GM21619 (cell line): ENCODE results near the gene TSHB.

Experiments
- ATAC-seq: cut with Tn5 transposase; IDR thresholded peaks from one replicate; pipeline ENCODE4 v1.9.1; 2021; ENCODE audit not compliant: unreplicated experiment

The TSHB gene

DNA sequence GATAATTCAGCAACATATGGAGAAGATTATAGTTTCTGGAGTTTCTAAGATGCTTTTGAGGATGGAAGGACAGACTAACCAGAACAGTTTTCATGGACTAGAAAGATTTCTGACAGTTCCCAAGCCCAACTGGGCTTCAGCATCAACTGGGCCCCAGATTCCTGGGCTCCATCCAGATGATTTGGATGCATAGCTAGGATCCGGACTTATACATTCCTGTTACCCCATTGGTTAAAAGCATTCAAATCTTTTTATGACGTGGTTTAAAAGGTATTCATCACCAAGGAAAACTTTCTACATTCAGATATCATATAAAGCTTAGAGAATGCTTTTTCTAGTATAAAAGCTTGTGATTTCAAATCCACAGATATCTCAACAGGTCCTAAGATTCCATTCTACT is 29.7 kb downstream of the TSHB start:
- no peak for ATAC-seq

DNA sequence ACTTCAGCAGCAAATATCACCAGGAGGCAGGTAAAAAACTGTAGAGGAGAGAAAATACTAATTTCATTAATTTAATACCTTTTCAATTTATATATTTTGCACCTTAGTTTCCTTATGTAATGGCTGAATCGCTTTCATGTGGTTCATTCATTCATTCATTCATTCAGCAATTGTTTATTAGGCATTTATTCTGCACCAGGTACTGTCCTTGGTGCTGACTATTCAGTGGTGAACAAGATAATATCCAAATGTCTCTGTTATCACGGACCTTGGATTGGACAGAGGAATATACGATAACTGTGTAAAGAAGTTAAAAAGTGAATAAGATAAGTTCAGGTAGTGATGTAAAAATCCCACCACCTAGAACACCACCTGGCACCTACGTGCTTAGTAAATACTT is 30.9 kb downstream of the TSHB start:
- no peak for ATAC-seq

DNA sequence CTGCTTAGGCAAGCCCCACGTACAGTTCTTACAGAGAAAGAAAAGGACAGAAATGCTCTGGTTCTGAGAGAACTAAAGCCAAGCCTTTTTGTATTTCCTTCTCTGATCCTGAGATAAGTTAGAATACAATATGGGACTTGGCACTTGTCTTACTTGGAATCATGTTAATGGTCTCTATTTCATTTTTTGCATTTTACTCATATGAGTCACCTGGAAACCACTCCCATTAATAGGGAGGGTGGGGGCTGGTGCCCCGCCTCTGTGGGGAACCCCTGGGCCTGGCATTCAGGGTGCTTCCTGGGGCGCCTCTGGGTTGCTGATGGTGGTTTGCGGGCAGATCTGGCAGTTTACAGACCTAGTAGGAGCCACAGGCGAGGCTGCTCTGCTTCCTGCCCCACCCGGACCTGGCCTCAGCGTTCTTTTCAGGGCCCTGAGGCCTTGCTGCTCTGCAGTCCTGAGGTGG is 32.9 kb downstream of the TSHB start:
- peak; percentile 65 for ATAC-seq

DNA sequence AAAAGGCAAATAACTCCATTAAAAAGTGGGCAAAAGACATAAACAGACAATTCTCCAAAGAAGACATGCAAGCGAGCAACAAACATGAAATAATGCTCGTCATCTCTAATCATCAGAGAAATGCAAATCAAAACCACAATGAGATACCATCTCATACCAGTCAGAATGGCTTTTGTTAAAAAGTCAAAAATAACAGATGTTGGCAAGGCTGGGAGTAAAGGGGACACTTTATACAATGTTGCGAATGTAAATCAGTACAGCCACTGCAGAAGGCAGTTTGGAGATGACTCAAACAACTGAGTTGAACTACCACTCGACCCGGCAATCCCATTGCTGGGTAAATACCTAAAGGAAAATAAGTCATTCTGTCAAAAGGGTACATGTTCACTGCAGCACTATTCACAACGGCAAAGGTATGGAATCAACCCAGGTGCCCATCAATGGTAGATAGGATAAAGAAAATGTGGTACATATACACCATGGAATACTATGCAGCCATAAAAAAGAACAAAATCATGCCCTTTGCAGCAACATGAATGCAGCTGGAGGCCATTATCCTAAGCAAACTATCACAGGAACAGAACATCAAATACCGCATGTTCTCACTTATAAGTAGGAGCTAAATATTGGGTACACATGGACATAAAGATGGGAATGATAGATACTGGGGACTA is 33.7 kb downstream of the TSHB start:
- ATAC-seq: no peak

DNA sequence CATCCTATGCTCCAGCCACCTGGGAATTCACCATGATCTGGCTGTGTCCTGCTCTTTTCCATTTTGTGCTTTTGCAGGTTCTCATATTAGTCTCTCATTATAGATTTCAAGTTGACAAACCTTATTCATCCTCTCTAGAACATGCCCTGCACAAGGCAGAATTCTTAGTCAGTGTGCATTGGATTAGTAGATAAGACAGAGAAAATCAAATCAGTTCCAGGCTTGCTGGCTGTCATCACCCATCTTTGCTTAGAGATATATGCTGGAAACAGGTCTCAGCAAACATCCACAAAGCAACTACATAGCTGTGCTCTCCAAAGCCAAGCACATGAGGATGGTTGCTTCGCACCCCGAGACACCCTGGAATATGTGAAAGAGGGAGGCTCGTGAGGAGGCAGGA is 34.8 kb downstream of the TSHB start:
- no peak for ATAC-seq

DNA sequence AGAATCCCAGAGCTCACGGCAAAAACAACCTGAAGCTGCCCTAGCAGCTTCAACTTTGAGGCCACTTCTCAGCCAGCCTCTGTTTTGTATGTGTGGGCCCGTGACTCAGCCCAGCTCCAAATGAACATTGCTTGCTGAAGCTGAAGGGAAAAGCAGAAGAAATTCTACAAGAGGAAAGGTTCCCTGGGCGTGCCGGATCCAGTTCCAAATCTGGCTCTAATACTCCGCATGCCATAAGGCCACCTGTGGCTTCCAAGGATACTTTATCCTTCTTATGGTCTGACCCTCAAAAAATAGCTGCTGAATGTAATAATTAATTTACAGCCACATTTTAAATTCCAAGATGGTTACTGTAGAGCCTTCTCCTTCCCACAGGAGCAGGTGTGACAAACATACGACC is 35.4 kb downstream of the TSHB start:
- no peak for ATAC-seq

DNA sequence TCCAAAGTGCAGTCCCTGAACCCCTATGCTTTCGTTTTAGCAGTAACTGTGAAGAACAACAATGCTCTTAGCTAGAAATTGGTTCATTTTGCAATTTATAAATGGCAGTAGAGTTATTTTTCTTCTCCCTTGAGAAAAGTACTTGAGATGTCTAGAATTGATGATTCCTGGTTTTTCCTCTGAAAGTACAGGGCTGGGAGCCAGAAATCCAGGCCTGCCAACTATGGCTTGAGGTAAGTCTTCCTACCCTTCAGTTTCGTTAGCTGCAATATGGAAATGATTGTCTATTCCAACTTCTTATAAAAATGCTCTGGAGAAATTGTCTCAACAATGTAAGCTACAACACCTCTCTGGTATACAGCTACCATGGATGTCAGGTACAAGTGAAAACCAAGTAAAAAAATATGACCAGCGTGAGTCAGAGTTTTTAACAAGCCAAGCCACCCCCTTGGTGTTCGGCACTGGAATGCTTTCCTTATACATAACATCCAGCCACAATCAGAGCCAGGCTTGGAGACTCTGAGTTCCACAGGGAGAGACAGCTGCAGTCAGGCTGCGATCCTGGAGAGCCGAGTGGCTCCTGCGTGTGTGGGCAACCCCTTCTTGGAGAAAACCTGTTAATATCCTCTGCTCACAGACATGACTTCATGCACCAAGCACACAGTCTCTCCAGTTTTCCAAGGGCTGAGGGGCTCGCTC is 37.7 kb downstream of the TSHB start:
- no peak for ATAC-seq

DNA sequence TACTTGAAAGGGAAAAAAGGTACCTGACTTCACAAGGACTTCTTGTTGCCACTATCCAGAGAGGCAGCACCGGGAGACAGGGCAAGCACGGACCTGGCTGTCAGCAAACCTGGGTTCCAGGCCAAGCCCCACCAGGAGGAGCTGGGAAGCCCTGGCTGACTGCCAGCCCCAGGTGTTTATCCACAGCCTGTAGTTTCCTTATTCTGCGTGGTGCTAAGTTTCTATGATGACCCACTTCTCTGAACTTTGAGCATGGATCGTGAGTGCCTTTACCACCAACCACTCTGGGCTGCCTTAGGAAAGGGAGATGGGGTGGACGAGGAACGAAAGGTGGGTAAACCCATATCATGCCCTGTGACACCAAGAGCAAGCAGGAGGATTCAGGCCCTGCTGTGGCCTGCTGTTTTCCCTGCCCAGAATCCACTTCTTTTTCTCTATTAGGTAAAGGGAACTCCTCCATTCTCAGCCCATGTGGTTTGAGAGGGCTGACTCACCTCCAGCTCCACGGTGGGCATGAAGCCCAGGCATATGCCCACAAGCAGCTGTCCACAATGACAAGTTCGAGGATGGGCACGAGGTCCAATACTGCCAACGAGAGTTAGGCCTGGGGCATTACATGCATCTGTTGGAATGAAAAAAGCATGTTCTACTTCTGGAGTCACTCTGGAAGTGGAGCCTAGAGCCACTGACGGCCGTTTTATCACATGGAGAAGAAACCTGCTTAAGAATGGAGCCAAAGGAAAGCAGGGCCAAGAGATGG is 39.4 kb downstream of the TSHB start:
- no peak for ATAC-seq

DNA sequence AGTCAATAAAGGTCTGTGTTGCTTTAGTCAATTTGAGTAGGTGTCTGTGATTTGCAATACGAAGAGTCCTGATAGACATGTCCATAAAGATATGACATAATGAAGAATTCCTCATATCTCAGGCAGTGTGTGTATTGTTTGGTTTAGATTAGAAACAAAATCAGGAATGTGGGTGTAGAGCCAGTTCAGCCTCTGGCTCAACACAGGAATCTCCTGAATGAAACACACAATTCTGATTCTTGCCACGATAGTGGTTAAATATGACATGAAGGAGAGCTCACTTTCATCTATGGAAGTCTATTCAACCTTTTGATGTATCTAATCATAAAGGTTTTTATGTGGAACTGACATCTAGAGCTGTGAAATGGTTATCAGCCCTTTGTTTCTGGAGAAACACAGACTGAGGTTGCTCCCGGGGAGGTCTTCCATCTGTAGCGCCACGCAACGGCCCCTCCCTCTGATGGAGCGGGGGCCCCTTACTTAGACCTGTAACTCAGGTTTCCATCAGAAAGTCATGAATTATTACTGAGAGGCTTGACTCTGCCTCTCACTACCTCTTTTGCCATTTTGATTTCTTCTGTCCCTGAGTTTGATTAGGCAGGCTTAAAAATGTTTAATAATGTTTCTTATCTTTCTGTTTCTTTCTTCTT is 40.2 kb downstream of the TSHB start:
- no peak for ATAC-seq

DNA sequence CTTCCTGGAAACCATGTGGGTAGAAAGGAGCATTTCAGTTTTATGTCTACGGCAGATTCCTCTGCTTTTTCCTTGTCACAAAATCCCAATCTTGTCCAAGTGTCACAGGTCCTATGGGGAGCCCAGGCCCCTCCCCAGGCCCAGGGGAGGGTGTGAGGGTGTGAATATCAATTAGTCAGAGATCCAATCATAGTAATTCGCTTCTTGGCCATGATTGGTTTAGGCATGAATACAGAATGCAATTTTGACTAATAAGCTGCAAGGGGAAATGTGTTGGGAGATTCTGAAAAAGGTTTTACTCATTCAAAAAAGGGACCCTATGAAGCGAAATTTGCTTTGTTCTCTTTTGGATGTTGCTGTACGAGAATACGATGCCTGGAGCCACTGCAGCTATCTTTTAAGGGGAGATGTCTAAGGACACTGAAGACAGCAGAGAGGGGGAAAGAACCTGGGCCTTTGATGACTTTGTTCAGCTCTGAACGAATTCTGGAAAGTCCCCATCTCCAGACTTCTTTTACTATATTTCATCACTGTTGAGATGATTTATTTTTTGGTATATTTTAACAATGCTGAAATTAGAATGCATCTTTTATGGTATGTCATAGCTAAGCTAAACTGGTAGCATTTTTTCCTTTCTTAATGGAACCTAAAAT is 41.5 kb downstream of the TSHB start:
- ATAC-seq: no peak

DNA sequence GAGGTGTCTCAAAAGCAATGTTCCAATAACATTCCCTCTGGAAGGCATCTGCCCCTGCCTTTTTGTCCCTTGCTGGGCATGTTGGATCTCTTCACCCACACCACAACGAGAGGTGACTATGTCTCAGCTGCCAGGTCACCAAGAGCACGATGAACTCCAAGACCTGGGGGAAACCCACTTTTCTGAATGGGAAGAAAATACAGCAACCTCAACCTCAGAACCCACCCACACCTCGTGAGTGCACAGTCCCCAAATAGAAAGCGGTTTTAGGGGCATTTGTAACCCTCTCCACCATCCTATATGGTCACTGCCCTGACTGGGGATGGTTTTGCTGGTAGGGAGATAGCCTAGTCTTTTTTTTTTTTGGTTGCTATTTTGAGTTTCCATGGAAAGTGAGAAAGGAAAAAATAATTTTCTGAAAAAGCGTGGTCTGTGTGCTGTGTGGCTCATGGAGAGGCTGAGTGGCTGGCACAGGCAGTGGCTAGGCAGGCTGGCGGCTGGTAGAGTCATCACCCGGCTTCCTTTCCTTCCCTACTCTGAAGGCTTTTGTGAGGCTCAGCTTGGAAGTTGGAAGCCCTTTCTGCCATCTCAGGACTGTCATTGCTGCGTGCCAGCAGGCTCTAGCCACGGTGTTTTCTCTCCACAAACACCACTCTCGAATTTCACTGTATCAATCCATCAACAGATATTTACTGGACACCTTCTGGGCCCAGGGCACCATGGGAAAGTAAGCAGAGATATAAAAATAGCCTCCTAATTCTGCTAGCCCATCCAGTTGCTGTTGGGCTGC is 43.9 kb downstream of the TSHB start:
- no peak for ATAC-seq

DNA sequence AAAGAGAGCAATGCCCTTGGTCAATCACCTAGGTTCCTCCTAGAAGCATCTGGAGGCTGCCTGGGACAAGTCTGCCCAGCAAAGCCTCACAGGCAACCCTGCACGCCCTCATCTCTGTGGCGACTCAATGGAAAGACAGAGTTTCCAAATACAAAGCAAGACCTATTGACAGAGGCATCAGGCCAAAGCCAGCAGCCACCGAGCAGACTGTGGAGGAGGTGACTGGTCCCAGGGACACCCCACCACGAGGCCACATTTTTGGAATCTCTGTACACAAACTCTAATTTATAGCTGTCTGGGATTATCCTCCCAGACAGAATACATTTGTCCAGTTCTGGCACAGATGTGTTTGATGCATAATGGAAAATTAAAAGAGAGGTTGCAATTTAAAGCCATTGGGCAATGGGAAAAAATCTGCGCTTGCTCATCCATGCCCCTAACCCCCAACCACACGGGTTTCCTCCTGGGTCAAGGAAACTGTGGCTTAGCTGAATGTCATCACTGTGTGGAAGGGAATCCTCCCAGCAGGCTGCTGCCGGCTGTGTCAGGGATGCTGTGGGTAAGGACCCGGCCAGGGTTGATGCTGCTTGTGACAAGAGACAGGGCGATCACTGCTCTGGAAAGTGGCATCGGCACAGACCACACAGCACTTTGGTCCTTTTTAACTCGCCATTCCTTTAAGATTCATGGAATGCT is 45.4 kb downstream of the TSHB start:
- ATAC-seq: no peak

DNA sequence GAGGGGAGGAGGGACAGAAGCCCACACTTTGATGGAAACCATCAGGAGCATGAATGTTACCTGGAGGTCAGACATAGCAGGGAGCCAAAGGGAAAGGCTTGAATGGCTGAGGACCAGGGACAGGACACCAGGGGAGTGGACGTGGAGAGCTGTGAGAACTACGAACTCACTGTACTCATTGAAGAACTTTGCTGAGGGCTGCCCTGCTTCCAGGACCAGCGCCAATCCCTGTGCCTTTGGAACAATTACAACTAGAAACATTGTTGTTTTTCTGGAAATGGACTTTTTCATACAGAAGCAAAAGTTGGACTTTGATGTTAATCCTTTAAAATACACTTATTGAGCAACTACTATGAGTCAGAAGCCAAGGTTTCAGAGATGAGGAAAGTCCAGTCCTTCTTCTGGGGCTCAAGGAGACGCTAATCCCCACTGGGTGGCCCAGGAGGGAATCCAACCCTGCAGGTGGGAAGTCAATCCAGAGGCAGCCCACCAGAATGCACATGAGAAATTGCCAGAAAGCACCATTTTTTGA is 46.8 kb downstream of the TSHB start:
- ATAC-seq: no peak

DNA sequence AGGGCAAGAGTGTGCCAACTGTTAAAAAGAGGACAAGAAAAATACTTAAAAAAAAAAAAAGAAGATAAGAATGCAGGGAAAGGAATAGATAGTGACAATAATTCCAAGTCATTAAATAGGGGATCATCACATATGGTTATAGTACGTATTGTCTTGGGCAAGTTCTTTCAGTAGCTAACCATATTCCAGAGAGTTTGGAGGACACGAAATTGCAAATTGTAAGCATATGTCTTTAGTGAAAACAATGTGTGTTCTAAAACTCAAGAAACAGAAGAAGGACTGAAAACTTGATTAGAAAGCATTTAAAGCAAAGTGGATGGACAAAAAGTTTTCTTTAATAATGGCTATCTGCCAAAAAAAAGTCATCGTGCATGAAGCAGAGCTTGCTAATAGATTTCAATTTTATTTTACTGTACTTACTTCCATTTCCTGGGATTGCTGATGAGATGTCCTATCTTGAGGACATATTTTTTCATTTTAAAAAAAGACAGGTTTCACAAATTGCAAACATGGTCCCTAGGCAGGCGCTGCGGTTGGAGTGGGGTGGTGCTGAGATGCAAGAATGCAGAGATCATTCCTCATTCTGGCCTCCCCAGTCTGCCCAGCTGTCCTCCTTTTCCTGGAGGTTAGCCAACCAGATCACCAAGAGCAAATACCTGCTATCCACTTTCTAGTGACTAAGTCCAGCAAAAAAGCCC is 47.8 kb downstream of the TSHB start:
- no peak for ATAC-seq

DNA sequence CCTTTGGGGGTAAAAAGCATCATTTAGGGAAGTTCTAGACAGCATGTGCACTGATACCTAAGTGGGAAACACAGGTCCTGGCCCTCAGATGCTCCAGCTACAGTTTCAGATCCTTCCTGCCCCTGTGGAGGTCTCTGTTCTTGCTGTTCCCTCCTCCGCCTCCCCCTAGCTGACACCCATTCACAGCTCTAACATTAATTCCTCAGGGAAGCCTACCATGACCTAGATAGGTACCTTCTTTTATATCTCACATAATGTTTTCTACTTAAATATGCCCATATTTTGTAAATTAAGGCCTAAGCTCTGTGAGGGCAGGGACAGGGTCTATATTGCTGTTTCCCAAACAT is 48.3 kb downstream of the TSHB start:
- no peak for ATAC-seq

DNA sequence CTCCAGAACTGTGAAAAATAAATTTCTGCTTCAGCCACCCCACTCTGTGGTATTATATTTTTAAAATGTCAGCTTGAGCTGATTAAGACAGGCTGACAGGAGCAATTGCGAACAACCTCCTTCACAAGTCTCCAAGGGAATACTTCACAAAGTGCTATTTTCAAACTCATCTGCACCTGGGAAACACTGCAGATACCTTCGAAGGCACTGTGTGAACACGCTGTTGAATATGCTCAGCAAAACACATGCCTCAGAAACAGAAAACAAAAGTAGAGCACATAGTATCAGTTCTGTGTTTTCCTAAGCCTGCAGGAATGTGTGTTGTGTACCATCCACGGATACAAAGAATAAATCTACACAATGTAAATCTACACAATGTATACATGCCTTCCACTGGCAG is 49.1 kb downstream of the TSHB start:
- no peak for ATAC-seq

DNA sequence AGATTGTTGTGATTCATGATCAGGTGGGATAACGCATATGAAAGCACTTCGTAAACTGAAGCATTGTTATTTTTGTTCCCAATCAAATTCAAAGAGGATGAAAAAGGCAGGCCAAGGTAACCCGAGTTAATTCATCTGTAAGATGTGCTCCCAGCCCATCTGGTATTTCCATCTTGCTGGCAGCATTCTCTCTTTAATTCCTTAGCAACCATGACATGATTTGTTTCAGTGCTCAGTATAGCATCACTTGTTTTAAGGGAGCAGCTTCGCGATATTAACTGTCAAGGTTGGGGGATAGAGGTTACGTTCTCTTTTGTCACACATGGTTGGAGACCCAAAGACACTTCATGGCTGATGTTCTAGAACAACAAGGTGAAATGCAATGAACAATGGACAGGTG is 53.3 kb downstream of the TSHB start:
- ATAC-seq: no peak
